Stimulated activated CD4-positive, alpha-beta T cell treated with anti-CD3 and anti-CD28 coated beads, Interleukin-2, amount 100 ng/mL, for 48 hours (primary cell): Measurements from ENCODE around the gene OIT3.
"Not testable (repeated sequence)": the region's sequence is repeated elsewhere in the genome, so short reads cannot be mapped to it uniquely, and the experiment has no call there.

Experiments used
- DNase-seq, 2 donors: peaks; one replicate each; pipeline ENCODE4 v3.0.0-alpha.2; 2020

OIT3 gene

DNA sequence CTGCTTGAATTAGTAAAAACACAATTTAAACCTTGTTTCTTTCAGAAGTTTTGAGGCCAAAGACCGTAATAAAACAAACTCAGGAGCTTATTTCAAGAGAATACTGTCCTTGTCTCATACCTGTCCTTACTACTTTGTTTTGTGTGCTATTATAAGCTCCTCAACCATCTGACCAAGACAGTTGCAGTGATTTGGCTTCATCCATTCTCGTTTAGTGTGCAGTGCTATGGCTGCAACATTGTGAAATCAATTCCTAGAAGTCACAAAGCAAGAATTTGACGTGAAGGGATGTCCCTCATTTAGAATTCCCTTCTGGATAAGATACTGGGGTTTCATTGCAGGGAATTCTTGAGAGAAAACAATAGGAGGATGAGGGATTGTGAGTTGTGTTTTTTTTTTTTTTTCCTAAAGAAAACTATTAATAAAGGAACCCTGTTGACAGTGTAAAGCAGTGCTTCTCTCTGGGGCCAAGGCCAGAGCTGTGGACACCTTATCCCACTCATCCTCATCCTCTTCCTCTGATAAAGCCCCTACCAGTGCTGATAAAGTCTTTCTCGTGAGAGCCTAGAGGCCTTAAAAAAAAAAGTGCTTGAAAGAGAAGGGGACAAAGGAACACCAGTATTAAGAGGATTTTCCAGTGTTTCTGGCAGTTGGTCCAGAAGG, at the start of gene OIT3:
OIT3 (plus strand) TSS at position 604 of the 663 bp plus-strand sequence. CDS start 60 bp downstream, outside the sequence.
- no peak for DNase-seq

DNA sequence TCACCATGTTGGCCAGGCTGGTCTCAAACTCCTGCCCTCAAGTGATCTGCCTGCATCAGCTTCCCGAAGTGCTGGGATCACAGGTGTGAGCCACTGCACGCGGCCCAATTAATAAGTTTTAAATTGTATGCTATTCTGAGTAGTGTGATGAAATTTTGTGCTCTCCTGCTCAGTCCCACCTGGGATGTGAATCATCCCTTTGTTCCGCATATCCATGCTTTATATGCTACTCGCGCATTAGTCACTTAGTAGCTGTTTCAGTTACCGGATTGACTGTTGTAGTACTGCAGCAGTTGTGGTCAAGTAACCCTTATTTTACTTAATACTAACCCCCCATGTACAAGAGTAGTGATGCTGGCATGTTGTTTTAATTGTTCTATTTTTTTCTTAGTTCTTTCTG, 47.3 kb upstream of the OIT3 start:
- no peak for DNase-seq

DNA sequence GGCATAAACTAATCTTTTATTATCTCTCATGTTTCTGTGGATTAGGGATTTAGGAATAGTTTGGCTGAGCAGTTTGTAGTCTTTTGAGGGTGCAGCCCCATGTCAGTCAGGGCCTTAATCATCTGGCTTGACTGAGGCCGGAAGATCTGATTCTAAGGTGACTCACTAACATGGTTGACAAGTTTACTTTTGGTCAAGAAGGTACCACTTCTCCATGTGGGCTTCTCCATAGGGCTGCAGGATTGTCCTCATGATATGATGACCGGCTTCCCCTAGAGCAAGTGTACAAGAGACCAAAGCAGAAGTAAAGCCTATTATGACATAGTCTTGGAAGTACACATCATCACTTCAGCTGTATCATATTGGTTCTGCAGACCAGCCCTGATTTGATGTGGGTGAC, 45.9 kb upstream of the OIT3 start:
- no peak for DNase-seq

DNA sequence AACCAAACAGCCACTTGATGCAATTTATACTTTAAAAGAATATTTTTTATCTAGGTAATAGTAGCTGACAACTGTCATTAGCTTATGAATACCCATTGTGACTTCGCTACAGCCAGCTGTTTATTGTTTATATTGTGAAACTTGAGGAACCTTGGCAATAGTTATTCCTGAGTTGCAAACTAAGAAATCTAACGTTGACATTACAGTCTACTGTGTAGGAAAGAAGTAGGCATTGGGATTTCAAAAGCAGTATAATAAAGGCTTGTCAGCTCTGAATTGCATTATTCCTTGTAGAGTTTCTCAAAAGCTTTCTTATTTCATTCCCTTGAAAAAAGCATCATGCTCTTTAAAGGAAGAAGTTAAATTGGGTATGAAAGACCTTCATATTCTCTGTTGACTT, 42.7 kb upstream of the OIT3 start:
- no peak for DNase-seq

DNA sequence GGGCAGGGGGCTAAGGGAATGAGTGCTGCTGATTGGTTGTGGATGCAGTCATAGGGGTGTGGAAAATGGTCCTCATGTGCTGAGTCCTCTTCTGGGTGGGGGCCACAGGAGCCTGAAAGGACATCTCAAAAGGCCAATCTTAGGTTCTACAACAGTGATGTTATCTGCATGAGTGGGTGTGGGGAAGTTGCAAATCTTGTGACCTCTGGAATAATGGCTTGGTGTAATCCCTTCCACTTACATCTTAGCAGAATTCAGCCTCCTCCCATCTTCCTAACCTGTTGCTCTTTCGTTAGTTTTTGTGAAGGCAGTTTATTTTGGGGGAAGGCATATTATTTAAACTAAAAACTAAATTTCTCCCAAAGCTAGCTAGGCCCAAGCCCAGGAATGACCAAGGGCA, 42.0 kb upstream of the OIT3 start:
- no peak for DNase-seq

DNA sequence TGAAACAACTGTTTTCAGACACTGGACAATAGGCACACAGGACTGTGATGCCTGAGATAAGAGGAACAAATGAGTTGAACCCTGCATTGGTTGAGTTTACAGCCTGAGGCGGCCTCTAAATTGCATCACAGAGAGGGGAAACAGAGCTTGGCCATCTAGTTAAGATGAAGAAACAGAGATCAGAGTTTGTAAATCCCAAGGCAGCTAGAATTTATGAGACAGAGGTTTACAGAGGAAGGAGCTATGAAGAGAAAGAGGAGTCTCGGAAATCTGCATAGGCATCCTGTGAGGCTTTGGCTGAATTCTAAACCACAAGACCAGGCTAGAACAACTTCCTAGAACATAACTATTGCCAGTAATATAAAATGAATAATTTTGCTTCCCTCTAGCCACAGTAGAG, 41.0 kb upstream of the OIT3 start:
- DNase-seq: no peak

DNA sequence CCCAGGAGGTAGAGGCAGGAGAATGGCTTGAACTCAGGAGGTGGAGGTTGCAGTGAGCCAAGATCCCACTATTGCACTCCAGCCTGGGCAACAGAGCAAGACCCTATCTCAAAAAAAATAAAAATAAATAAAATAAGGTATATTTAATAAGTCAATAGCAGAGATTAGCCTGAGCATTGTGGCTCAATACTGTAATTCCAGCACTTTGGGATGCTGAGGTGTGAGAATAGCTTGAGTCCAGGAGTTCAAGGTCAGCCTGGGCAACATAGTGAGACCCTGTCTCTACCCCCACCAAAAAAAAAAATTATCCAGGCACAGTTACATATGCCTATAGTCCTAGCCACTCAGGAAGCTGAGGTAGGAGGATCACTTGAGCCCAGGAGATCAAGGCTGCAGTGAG, 38.4 kb upstream of the OIT3 start:
- no peak for DNase-seq

DNA sequence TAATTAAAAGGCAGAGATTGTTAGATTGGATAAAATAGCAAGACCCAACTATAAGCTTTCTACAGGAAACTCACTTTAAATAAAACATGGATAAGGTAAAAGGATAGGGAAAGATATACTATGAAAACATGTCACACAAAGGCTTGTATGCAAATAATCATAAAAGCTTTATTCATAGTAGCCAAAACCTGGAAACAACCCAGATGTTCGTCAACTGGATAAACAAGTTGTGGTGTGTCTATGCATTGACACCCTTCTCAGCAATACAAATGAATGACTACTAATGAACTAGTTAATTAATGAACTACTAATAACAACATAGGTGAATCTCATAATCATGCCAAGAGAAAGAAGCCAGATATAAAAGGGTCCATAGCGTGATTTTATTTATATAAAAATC, 37.7 kb upstream of the OIT3 start:
- no peak for DNase-seq

DNA sequence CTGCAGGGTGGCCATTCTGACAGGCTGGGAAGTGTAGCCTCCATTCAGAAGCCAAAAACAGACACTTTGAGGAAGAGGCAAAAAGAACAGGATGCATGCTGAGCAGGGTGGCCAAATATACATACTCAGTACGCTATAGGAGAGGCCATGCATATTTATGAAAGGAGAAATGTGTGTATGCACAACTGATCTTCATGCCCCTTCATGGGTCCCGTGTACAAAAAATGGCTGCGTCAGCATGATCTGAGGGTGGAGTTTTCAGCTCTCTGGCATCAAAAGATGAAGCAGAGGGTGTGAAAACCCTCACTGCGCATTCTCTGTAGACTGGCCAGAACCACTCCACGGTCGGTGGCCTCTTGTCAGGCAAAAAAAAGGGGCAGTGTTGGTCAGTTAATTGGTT, 35.5 kb upstream of the OIT3 start:
- DNase-seq: no peak

DNA sequence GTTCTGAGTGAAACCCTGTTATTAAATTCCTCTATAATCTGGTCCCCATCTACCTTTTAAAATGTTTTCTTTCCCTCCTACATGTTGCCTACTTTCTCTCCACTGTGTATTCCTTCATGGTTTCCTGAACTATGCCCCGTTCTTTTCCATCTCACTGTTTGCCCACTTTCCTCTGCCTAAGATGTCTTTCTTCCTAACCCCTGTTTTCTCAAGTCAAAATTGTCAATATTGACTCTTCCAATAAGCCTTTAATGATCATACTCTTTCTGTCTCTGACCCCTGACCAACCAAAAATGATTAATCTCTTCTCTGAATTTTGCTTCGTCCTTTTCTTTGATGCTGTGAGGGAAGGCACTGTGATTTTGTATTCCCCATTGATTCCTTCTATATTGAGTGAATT, 30.6 kb upstream of the OIT3 start:
- no peak for DNase-seq

DNA sequence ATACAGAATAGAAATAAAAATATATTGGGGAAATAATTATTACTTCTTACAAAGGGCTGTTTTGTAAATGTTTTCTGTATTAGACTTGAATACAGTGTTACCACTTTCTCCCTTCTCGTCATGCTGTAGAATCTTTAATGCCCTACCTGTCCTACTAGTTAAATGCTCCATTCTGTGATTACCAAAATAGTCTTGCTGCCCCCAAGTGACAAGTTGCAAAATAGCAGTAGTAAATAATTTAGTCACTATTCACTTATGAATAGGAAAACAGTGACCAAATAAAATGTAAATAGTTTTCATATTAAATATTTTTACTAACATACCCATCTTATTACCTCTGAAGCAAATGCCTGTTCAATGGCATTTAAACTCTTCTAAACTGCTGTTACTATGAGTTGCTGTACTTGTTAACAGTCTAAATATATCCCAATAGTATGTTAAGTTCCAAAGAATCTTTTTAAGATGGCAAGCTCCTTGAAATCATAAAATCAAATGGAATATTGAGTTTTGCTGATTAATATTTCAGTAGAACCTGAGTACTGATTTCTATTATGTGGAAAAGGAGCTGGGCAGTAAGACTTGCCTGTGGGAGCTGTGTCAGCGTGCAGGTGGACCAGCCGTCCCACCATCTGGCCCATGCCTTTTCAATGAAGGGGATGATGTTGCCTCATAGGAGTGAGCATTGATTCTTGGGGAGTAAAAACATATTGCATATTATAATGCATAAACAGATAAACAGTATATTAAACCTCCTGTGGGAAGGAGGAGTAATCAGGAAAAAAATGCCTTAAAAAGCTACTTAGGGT, 18.1 kb upstream of the OIT3 start:
- DNase-seq: no peak

DNA sequence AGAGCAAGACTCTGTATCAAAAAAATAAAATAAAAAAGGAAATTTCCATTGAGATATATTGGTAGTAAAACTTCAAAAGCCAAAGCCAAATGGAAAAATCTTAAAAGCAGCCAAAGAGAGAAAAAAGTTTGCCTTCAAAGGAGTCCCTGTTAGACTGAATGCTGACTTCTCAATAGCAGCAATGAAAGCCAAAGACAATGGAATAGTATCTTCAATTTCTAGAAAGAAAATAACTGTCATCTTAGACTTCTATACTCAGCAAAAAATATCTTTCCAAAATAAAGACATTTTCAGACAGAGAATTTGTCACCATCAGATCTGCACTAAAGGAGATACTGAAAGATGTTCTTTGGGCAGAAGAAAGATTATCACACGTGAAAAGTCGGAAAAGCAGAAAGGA, 14.3 kb upstream of the OIT3 start:
- no peak for DNase-seq

DNA sequence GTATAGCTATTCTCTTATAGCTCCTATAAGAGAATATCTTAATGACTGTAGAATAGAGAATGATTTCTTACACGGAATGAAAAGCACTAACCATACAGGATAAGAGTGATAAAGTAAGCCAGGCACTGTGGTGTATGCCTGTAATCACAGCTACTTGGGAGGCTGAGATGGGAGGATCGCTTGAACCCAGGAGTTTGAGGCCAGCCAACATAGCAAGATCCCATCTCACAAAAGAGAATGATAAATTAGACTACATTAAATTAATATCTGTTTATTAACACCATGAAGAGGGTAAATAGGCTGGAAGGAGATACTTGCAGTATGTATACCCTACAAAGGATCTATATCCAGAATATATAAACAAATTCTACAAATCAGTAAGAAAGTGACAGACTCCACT, 12.2 kb upstream of the OIT3 start:
- DNase-seq: no peak

DNA sequence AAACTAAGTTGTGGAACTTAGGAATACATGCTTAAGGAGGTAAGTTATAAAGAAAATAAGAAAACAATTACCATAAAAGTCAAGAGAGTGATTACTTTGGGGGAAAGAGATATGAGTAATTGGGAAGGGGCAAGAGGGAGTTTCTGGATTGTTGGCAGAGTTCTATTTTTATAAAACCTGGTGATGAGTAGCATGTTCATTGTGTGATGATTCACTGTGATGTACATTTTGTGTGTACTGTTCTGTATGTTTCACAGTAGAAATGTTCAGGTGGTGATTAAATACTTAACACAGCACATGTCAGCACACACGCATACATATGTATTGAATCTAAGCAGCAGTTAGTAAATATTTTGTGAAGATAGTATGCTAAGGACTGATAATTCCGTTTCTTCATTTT, 9.7 kb upstream of the OIT3 start:
- no peak for DNase-seq

DNA sequence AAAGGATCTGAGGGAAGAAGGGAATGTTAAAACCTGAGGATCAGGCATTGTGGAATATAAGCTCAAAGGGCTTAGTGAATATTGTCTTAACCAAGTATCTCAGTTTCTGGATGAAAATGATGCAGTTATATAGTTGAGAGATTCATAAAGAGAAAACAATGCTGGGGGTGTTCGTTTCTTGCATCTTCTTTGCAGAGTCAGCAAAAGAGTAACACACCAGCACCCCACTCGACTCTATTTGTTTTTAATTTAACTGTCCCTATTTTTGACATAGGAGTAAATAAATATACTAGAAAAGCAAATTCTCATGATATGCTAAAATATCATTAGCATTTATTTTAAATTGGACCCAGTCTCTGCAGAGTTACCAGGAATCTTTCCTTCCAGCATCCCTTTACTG, 7.6 kb upstream of the OIT3 start:
- DNase-seq: no peak

DNA sequence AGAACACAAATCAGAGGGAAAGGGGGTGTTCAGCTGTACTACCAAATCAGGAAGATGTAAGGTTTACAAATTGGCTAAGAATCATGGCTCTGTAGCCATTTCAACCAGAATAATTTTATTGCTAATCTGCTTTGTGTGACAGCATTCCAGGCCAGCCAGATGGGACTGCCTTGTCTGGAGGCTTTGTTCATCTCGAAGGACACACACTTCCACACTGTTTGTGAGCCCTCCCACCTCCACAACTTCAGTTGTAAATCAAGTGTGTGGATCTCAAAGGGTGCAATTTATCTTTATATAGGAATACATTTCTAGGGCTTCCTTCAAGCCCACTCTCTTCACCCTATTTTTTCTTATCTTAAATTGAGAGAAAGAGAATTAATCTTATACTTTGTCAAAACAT, 6.9 kb upstream of the OIT3 start:
- DNase-seq: no peak

DNA sequence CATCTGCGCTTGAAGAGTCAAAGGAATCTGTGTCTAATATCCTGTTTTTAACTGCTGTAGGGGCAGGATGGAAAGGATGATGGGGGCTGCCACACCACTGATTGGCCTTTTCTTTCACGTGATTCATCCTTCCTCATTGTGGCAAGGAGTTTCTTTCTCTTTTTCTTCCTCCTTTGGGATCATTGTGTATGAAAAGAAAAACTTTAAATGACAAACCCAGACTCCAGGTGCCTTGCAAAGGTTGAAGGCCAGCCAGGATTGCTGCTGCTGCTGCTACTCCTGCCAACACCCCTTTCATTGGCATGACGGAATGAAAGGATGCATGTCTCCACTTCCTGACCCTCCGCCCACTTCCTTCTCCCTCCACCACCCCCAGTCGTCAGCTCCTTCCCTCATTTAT, 6.5 kb upstream of the OIT3 start:
- no peak for DNase-seq

DNA sequence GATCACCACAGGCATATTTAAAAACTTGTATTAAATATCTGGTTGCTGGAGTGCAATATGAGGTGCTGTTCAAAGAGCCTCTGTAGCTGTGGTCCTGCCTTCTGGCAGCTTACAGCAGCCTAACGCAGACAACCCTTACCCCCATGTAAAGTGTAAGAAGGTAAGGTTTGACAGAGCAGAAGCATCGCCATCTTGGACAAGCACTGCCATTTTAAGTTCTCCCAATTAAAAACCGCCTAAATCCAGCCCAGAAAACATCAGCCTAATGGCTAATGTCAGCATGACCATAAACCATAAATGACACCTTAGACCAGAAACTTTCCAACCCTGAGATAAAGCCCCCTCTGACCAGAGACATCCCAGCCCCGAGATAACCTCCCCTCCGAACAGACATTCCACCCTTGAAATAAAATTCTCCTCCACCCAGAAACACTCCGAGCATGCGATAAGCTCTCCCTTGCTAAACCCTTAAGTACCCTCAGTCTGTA, 5.3 kb upstream of the OIT3 start:
- DNase-seq: no peak

DNA sequence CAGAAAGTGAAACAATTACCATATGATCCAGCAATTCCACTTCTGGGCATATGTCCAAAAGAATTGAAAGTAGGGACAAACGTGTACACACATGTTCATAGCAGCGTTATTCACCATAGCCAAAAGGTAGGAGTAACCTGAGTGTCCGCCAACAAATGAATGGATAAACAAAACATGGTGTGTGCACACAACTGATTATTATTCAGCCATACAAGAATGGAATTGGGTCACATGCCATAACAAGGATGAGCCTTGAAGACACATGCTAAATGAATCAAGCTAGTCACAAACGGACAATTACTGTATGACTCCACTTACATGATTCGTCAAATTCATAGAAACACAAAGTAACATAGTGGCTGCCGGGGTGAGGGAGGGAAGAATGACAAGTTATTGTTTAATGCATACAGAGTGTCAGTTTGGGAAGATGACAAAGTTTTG, 4.1 kb upstream of the OIT3 start:
- no peak for DNase-seq

DNA sequence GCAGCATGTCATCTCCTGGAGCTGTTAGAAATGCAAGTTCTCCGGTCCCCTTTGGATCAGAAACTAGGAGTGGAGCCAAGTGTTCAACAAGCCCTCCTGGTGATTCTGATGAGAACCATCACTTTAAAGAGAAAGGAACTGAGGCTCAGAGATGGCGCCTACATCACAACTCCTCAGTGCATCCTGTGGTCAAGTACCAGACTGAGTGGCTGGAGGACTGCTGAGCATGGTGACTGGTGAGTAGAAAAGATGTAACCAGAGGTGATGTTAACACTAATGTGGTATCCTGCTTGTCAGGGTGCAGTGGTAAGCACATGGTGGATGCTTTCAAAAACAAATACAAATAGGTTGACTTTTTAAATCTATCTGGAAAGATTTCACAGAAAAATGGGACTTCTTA, 3.5 kb upstream of the OIT3 start:
- DNase-seq: no peak

DNA sequence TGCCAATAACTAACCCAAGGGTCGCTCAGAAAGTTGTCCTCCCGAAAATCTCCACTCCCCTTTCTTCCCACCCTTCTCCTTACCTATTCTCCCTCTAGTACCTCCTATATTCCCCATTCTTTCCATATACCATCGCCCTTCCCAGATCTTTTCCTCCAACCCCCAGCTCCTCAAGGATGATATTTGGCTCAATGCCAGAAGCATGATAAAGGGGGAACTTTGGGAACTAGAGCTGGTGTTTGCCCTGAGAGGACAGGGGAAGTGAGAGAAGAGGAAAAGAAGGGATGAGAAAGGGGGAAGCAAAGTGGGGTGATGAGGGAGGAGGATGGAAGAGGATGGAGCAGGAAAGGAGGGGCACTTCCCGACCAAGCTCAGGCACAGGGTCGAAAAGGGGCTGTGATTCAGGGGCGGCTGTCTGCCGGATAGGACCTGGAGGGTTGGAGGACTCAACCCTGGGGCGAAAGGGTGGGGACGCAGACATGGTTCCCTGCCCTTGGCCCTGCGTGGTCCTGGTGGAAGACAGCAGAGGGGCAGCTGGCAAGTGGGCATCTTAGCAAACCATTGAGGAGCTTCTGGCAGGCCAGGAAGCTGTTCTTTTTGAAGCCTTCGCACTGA, 1.8 kb downstream of the OIT3 start:
- DNase-seq: no peak

DNA sequence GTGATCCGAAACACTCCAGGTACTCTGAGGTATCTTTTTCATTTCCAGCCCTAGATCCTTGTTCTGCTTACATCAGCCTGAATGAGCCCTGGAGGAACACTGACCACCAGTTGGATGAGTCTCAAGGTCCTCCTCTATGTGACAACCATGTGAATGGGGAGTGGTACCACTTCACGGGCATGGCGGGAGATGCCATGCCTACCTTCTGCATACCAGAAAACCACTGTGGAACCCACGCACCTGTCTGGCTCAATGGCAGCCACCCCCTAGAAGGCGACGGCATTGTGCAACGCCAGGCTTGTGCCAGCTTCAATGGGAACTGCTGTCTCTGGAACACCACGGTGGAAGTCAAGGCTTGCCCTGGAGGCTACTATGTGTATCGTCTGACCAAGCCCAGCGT, 5.1 kb downstream of the OIT3 start:
- no peak for DNase-seq

DNA sequence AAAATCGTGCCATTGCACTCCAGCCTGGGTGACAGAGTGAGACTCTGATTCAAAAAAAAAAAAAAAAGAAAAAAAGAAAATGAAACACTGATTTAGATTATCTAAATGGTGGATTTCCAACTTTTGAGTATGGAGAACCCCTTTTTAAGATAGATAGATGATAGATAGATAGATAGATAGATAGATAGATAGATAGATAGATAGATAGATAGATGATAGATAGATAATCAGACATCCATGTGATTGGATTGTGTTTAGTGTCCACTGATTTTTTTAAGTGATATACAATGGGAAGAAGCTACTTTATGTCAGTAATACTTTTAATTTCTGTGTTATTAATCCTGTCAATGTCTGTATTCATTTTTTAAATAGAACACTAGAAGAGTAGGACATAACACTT, 6.0 kb downstream of the OIT3 start:
- no peak for DNase-seq

DNA sequence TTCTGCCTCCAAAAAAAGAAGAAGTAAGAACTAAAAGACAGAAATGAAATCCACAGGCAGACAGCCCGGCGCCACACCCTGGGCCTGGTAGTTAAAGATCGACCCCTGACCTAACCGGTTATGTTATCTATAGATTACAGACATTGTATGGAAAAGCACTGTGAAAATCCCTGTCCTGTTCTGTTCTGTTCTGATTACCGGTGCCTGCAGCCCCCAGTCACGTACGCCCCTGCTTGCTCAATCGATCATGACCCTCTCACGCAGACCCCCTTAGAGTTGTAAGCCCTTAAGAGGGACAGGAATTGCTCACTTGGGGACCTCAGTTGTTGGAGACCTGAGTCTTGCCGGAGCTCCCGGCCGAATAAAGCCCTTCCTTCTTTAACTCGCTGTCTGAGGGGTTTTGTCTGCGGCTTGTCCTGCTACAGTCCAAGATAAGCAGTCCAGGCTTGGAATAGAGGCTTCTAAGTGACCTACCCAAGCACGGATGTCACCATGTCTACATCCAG, 10.5 kb downstream of the OIT3 start:
- not testable (repeated sequence) for DNase-seq
